IPS DF 4.7 (cell line): Measurements from ENCODE around the gene MGMT.

Source experiments
- DNase-seq: peaks from one replicate; pipeline ENCODE4 v3.0.0-alpha.2; 2013; ENCODE audit warnings: low spot score; ENCODE audit errors: extremely low read depth

MGMT gene

DNA sequence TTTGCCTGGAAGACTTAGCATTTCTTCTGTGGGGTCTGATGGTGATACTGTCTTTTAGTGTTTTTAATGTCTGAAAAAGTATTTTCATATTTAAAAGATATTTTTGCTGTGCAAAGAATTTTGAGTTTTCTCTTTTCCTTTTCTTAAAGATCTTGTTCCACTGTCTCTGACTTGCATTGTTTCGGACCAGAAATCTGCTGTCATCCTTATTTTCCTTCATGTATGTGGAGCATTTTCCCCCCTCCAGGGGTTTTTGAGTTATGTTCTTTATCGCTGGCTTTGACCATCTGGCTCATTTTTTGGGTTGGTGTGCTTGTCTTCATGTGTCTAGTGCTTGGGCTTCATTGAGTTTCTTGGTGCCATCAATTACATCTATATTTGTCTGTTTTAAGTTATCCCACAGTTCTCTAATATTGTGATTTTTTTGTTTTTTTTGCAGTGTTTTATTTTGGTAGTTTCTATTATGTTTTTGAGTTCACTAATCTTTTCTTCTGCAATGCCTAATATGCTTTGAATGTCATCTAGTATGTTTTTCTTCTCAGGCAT, 119.9 kb downstream of the MGMT start:
- DNase-seq, result no peak

DNA sequence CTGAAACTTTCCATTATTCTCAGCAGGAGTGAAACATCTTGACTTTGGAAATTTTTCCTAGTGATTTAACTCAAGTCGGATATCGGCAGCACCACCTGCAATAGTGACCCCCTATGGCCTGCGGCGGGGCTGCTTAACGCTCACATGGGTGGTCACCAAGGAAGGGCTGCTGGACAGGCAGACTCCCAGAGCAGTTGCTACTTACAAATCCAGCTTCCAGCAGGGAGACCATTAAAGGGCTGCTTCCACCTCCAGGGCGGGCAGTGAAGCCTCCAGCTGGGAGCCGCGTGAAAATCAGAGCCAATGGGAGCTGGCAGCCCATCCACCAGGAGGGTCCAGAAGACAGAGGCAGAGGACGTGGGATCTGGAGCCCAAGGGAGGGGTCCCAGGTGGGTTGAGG, 122.5 kb downstream of the MGMT start:
- DNase-seq, result no peak

DNA sequence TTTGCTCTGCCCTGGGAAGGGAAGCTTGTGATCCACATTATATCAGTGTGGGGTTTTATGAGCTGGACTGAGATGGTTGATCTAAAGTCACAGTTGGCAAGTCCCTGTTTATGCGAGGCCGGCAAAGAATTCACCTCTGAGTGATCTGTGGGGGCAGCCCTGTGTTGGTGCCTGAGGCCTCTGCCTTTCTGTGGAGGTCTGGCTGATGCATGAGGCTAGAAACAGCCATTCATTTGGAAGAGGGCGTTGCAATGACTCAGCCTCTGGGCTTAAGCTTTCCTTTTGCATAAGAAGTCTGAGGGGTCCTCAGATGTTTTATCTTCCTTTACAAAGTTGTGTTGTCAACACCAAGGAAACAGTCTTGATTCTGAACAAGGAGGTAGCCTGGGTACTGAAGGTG, 126.9 kb downstream of the MGMT start:
- no peak for DNase-seq

DNA sequence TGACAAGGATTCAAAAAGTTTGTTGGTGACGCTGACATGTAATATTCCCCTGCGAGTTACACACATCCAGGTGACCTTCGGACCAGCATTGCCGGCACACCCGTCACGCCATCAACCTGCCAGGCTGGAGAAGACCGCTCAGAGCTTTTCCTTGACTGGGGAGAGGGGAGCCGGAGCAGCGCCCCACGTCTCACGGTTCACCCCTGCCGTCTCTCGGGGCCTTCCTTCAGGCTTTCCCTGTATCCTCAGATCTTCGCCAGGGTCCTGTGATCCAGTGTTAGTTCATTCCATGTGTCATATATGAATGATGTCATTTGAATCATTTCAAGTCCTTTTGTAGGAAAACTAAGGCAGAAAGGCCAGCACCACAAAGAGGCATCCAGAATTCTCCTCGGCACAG, 127.8 kb downstream of the MGMT start:
- DNase-seq, result no peak

DNA sequence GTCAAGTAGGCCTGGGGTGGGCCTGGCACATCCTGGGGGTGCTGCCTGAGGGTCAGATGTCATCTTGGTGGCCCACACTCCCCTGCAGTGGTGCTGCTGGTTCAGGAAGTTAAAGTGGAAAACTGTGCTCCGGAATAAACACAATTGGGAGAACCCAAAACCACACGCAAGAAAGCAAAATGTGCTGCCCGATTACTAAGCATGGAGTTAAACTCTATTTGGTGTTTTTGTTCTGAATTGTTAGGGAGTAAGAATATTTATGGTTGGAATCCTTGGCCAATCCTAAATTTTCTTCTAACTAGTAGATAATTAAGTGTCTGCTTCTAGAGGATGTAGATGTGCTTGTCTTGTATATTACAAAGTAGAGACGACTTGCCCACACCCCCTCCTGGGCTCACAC, 131.4 kb downstream of the MGMT start:
- no peak for DNase-seq

DNA sequence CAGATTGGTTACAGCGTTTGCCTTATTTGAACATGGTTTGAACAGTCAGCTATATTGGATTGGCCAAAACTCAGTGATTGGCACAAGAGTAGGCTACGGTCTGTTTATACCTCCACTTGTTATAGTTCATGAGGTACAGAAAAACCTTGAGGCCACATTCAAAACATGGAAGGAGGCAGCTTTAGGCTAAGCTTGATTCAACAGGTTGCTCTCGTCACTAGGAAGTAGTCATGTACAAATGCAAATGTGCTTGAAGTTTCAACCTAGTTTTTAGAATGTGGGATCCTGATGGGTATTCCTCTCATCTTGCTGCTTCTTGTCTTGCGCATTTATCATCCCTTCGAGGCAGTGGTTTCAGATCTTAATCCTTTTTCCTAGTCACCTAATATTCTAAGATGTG, 132.1 kb downstream of the MGMT start:
- DNase-seq, result no peak

DNA sequence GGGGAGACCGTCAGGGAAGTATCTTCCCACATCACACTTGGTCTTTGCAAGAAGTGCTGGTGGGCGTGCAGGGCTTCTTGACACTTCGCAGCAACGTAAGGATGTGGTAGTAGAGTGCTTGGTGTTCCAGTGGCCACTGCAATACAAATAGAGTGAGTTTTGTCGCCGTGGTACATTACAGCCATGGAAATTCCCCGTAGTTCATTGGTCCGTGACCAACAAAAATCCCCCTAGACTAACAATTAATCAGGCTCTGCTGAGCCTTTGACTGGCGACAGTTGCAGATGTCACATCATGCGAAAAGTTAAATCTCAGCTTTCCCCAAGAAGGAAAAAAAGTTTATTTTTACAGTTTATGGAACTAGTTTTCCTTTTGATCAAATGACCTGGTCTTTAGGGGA, 134.7 kb downstream of the MGMT start:
- DNase-seq, result no peak

DNA sequence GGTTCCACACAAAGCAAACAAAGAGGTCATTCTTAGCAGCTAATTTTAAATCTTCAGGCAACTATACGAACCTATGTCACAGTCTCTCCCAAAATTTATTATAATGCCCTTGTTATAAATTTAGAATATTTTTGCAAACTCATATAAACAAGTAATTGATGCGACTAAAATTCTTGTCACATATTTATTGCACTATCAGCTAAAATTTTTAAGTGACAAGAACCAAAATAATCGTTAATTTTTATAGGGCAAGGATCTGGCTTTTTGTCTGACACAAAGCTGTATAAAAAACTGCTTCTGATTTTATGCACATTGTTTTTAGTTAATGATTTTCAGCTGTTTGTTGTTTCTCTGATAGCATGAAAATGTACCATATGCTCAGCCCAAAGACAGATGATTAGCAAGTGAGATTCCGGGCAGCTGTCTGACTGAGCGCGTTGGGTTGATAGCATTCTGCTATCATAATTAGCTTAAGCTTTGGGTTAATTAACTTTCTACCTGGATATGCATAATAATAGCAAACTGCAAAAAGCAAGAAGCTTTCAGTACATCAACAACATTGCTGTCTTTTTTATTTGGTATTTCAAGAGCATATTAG, 136.0 kb downstream of the MGMT start:
- DNase-seq, result no peak

DNA sequence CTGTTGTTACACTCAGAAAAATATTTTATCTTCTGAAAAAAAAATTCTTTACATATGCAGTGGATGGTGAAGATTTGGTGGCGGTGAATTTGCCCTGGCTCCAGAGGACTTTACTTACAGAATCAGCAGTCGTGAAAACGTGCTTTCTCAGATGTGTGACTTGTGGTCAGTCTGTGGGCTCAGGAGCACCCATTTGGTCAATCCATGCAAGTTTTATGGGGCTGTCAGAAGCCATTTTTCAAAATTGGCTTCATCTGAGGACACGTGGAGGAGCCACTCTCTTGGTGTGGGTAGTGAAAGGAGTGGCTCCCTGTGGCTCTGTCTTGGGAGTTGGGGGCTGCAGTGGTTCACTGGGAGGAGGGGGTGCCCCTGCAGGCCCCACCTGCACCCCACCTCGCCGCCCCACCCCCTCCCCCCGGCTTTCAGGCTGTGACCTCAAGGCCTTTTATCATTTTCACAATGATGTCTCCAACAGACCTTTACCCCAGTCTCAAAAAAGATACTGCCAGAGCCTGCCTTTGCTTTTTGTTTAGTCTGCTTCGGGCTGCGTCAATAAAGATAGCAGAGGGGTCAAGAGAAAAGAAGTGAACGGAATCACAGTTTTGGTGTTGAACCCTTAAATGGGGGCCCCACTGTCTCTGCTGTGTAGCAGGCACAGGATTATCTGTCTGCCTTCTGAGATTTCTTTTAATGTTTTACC, 137.4 kb downstream of the MGMT start:
- DNase-seq, result no peak

DNA sequence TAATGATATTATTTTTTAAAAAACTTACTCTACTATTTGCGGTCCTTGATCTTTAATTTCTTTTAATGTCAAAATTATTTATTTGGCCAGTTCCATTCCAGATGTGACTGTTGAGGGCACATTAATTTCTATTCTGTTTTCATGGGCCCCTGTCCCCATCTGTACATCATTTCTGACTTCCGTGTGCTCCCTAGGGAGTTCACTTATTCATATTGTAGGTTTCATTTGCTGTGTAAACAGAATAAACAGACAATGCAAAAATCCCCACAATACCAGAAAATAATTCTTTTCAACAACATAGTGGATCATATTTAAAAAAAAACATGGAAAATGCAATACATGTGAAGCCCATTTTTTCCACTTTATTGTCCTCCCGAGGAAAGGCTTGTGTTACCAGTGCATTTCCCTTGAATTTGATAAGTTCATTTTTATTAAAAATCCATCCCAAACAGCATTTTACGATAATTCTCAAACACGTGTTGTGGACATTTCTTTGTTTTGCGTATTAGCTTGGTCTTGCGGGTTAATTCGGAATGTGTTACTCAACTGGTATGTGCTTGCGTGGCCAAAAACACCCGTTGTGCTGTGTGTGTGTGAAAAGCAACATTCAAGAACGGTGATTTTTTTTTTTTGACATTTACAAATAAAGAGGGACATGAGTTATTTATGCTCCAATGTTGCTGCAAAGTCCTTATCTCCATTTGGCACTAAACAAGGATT, 138.4 kb downstream of the MGMT start:
- no peak for DNase-seq

DNA sequence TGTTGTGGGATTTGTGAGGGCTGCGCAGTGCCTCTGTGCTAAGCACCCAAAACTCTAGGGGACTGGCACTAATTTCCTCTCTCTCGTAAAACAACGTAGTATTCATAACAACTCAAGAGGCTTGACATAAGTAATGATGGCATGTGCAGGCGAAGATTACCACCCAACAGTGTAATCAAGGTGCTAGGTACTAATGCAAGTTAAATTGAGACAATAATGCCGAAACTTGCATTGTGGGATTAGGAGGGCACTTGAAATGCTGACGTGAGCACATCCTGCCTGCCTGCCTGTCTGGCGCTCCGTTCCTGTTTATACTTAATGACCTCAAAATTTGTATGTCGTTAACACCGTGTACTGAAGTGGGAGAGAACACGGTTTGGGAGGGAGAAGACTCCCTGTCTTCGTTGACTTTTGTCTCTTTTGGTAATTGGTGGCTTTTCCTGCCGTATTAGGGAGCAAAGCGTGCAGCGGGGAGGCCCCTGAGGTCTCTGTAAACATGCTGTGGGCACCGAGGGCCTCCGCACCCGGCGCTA, 139.0 kb downstream of the MGMT start:
- no peak for DNase-seq

DNA sequence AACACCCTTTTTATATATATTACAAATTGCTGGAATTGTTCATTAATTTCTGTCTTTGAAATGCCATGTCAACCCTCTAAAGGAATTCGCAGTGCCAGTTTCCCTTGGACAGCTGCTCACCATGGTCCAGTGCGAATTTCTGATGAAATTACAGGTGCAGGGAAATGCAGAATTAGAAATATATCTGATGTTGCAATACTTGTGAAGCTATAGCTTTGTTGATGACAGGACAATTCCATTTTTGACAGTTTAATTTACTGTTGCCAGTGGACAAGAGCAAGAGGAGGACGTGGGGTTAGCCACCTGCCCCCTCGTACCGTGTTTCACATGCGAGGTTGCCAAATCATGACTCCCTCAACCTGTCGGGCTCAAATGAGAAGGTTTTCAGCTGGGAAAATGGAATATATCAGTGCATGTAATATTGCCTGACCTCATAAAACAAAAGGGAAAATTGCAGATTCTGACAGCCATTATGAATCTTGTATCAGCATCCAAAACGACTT, 140.6 kb downstream of the MGMT start:
- DNase-seq, result no peak

DNA sequence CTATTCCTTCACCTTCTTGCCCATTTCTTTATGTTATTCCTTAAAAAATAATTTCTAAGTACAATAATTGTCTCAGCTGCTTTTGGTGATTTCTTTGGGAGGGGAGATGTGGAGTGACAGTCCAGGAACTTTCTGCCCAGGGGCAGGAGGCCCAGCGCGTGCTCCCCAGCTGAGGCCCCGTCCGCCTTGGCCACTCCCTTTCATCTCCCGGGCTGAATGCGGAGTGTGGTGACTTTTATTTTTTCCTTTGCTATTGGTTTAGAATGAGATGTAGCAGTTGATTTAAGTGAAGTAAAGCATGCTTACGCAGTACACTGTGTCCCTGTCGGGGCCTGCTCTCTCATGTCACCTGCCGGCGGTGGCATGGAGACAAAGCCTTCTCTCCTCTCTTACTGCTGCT, 141.6 kb downstream of the MGMT start:
- no peak for DNase-seq

DNA sequence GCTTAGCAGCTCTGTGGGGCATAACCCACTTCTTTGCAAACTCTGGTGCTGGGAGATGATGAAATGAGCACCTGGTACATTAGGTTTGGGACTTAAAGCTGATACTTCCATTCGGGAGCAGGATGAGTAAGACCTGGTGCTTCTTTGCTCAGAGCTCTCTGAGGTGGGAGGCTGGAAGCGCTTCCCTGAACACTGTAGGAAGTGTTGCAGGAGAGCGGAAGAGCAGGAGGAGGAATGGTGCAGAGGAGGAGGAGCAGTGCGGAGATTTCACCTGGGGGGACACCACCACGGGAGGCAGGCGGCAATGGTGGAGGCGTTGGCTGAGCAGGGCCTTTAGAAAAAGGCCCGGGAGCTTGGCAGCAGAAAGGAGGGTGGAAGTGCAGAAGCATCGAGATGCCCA, 142.5 kb downstream of the MGMT start:
- DNase-seq, result no peak

DNA sequence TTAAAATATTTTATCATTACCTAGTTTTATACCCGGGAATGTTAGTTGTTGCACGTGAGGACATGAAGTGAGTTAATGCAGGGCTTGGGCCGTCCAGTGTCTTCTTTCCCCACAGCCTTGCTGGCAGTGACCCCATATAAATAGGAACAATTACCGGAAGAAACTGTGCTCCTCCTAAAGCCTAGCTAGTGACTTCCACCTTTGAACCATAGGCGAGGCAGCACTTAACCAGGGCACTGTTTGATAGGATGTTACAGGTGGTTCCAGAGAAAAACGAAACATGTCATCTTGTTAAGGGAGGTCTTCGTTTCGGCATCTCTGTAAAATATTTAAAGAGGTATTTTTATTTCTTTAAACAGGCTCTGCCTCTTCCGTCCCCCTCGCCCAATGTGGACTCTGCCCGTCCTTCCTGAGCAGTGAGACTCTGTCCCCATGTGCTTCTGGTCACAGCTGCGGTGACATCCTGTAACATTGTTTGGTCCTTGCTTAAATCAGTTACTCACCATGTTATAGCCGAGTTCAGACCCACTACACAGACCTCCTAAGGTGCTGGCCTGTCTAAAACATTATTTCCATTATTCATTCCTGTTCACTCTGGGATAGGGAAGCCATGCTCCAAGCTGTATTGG, 145.6 kb downstream of the MGMT start:
- no peak for DNase-seq

DNA sequence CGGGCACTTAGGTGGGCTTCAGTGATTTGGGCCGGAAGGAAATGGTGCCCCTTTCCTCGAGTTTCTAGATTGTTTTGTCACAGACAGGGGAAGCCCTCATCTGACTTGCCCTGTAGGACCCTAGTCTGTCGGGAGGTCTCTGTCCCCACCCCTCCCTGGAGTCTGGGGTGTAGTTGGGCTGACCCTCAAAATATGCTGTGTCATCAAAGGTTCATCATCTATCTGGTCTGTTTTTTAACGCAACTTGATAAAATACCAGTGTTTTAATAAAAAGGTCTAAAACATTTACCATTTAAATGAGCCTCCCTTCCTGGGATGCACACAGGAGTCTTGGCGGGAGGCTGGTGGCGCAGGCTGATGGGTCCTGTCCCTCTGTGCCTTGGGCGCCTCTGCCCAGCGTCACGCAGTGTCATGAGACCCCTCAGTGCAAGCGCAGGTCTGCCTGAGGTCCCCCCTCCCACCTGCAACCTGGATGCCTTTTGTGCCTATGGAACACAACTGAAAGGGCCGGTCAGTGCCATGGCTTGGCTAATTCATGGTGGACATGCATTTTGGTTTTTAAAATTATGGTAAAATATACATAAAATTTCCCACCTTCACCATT, 146.4 kb downstream of the MGMT start:
- DNase-seq, result no peak

DNA sequence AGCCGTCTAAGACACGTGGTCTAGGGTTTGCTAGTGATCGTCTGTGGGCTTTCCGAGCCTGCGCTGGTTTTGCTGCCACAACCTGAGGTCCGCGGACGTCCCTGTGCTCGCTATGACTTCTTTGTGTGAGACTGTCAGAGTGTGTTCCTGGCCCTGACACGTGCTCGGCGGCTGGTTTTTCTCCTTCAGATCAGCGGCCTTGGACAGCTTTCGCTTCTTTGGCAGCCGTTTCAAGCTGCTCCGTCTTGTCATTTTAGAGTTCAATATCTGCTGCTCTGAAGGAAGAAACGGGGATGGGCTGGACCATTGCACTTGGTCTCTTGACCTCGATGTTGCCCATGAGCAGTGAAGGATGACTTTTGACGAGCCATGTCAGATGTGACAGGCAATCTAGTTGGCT, 147.3 kb downstream of the MGMT start:
- no peak for DNase-seq

DNA sequence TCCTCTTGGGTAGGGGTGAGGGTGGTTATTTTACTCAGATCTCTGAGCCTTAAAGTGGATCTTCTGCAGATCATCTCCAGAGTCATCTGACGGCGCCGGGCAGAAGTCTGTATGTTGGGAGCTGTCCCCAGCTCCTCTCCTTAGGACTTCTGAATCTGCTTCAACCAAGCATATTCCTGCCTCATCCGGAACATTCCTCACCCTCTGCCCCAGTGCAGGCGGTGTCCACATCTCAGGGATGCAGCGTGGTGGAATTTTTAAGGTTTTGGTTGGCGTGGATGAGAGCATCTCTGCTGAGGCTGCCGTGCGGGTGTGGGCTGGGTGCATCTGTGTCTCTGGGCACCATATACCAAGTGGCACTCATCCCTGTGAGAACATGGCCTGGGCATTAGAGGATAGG, 148.3 kb downstream of the MGMT start:
- no peak for DNase-seq

DNA sequence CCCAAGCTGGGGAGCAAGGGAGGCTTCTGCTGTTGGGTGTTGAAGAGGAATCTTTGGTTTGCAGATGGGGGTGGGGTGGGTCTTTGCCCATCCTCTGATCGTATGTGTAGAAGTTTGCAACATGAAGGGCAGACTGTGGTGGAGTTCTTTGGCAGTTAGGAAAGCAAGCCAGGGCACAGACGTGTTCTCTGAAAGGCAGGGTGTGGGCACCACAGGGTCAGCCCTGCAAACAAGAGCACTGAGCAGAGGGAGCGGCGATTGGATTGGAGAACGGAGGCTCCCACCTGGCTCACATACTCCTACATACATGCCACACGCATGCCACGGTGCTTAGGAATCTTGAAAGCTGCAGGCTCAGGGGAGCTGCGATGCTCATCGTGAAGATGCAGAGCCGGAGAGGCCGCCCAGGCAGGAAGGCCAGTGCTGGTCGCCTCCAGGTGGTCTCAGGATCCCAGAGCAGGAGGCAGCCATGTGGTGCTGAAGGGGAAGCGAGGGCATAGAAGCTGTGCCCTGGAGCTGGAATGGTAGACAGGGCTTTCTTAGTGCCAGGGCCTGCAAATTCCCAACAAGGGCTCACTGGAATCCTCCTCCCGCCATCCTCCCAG, 149.0 kb downstream of the MGMT start:
- DNase-seq, result no peak

DNA sequence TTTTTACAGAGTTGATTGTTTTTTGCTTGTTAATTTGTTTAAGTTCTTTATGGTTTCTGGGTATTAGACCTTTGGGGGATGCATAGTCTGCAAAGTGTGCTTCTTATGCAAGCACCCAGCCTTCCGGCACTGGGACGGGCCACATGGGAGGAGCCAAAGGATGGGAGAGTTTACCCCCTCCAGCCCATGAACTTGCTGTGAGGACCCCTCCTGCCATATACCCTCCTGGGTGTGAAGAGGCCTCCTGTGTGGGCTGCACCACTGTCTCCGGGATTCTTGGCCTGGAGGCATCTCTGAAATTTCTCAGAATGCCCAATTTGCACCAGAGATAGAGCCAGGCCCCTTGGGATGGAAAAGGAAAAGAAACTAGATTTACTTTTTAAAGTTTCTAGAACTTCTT, 150.7 kb downstream of the MGMT start:
- no peak for DNase-seq

DNA sequence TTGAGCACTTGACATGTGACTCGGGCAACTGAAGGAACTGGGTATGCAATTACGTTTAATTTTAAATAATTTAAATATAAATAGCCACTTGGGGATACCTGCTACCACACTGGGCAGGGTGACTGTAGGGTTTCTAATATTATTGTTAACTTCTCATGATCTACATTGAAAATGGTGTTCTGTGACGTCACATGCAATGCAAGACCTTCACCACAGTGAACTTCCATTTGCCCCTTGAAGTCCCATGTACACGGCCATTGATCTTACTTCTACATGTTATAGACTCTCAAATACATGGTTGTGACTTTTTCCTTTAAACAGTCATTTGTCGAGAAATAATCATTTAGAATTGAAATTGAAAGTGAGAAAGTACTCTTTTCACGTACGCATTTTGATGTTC, 154.0 kb downstream of the MGMT start:
- DNase-seq, result no peak
